ENCODE results near the gene FGF14. TPM values are rescaled to one million over a fixed set of nuclear protein-coding genes. Genes with fewer than 3 reads are reported as not detected.

The FGF14 gene
- total RNA-seq, 1 experiment from 2014 or later = 0.22 TPM

- Histone ChIP-seq H3K79me2 (ENCODE audit: insufficient read depth, low read length) (no peaks in the 10 kb centered on the region), H2BK15ac (ENCODE audit: low read depth, low read length) (no peak overlapping the region), H3K4ac (ENCODE audit: low read depth, low read length) (no peak overlapping the region), H2AK5ac (ENCODE audit: insufficient read length, low read length) (no peak overlapping the region), H3K56ac (ENCODE audit: insufficient read length, low read depth, low read length) (no peak overlapping the region), H3K9me3 (ENCODE audit: control insufficient read depth, low read depth, low read length) (no peaks in the 10 kb centered on the region), H4K8ac (replicated peaks; ENCODE audit: insufficient read length, low read depth, low read length) (no peak overlapping the region), H4K20me1 (ENCODE audit: control insufficient read depth, insufficient read depth, insufficient read length) (no peaks in the 10 kb centered on the region), H3K9ac (ENCODE audit: extremely low read depth, insufficient read length, low read length) (no peak overlapping the region), H3K18ac (ENCODE audit: insufficient read length, low read depth, low read length) (no peak overlapping the region), H3K14ac (ENCODE audit: insufficient read depth, low read length) (no peak overlapping the region), H2AFZ (ENCODE audit: low read length) (no peak overlapping the region), H3K79me1 (ENCODE audit: insufficient read depth, low read depth, low read length, poor library complexity, severe bottlenecking) (no peaks in the 10 kb centered on the region), H3K23ac (ENCODE audit: insufficient read length, low read depth, low read length) (no peak overlapping the region), H3K23me2 (ENCODE audit: insufficient read length, low read depth, low read length, poor library complexity, severe bottlenecking) (no peaks in the 10 kb centered on the region), H2BK5ac (ENCODE audit: insufficient read length, low read length) (no peak overlapping the region), H4K5ac (ENCODE audit: insufficient read length, low read depth, low read length) (no peak overlapping the region), H3K4me1 (ENCODE audit: insufficient read depth, low read length) (no peaks in the 10 kb centered on the region), H3K4me2 (ENCODE audit: insufficient read depth, insufficient read length, low read length) (no peak overlapping the region), H3K27me3 (ENCODE audit: insufficient read depth, low read length) (no peaks in the 10 kb centered on the region), H2BK20ac (ENCODE audit: low read depth, low read length, poor library complexity, severe bottlenecking) (no peak overlapping the region), H4K91ac (ENCODE audit: insufficient read length, low read depth, low read length) (no peak overlapping the region), H3K27ac (ENCODE audit: insufficient read length, low read depth, low read length) (no peak overlapping the region), H2BK12ac (ENCODE audit: insufficient read length, low read depth, low read length) (no peak overlapping the region), H2BK120ac (ENCODE audit: low read depth, low read length, poor library complexity, severe bottlenecking) (no peak overlapping the region), H3T11ph (ENCODE audit: low read length) (no peak overlapping the region)
- Mint-ChIP-seq H3K36me3 (ENCODE audit: insufficient read depth in 1 of 3, low read depth in 3 of 3) (no peaks in the 10 kb centered on the region), H3K9me3 (no peaks in the 10 kb centered on the region), H3K4me3 (no peak overlapping the region), H3K27ac (no peak overlapping the region), H3K4me1 (no peaks in the 10 kb centered on the region), H3K27me3 (ENCODE audit: low read depth) (no peaks in the 10 kb centered on the region)
- TF ChIP-seq CTCF (conservative IDR thresholded peaks at IDR 0.05) = no peak
- DNase-seq = no peak
- WGBS (ENCODE audit: extremely low coverage, insufficient read length, low lambda C conversion rate) = no CpG with 5 or more reads among the region's 1 CpG
These were observed 508.8 kb downstream of the FGF14 start for GRCh38 chr13:101893021-101893420.

Data from H9 (cell line).